ENCODE measurements around the gene ATF7.
"Not testable (repeated sequence)": the region's sequence is repeated elsewhere in the genome, so short reads cannot be mapped to it uniquely, and the experiment has no call there.

GRCh38 chr12:53646300-53646699 lies 20.1 kb upstream of the ATF7 start:
- not testable (repeated sequence) for TF ChIP-seq ZFP30 (CRISPR knock-in tag; IDR thresholded peaks at IDR 0.05); PPARA (CRISPR knock-in tag; IDR thresholded peaks at IDR 0.05; ENCODE audit: borderline replicate concordance); RARB (CRISPR knock-in tag; IDR thresholded peaks at IDR 0.05); GLIS3 (CRISPR knock-in tag; IDR thresholded peaks at IDR 0.05); BACH2 (CRISPR knock-in tag; IDR thresholded peaks at IDR 0.05; ENCODE audit: borderline replicate concordance); ZC3H10 (CRISPR knock-in tag; IDR thresholded peaks at IDR 0.05); ISL1 (CRISPR knock-in tag; IDR thresholded peaks at IDR 0.05)
- TF ChIP-seq, protein P1, sequence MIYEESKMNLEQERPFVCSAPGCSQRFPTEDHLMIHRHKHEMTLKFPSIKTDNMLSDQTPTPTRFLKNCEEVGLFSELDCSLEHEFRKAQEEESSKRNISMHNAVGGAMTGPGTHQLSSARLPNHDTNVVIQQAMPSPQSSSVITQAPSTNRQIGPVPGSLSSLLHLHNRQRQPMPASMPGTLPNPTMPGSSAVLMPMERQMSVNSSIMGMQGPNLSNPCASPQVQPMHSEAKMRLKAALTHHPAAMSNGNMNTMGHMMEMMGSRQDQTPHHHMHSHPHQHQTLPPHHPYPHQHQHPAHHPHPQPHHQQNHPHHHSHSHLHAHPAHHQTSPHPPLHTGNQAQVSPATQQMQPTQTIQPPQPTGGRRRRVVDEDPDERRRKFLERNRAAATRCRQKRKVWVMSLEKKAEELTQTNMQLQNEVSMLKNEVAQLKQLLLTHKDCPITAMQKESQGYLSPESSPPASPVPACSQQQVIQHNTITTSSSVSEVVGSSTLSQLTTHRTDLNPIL (CRISPR knock-in tag; IDR thresholded peaks at IDR 0.05; ENCODE audit: low read depth): not testable (repeated sequence)
